ENCODE measurements around the gene KYAT1.

KYAT1 gene

DNA sequence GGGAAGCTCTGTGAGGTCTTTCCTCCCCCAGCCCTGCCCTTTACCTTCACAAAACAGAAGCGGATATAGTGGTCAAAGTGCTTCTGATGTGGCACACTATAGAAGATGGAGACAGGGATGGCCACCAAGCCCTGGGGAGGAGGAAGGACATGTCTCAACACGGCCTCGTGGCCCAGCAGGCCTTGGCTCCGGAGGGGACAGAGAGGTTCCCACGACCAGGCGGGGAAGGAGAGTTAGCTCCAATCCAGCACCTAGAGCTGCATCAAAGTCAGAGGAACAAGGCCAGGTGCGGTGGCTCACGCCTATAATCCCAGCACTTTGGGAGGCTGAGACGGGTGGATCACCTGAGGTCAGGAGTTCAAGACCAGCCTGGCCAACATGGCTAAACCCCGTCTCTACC lies 48.1 kb downstream of the KYAT1 start:
- H3K79me1 ChIP-seq (ENCODE audit: low read depth, low read length), result peaks cover 2% of the 10 kb centered on the region
- H3K9me3 ChIP-seq (replicated peaks in 1 of 2; ENCODE audit: control insufficient read depth in 2 of 2, insufficient read depth in 1 of 2, low read depth in 1 of 2, low read length in 2 of 2), result no peaks in the 10 kb centered on the region
- H3K27me3 ChIP-seq (ENCODE audit: control insufficient read depth in 3 of 3, insufficient read depth in 3 of 3, low read depth in 1 of 3, low read length in 3 of 3), result no peaks in the 10 kb centered on the region
- no peak for DNase-seq (ENCODE audit: low spot score)
- no peak overlapping the region for H3K27ac ChIP-seq (replicated peaks; ENCODE audit: low read length)
- no peak overlapping the region for H4K8ac ChIP-seq (ENCODE audit: low read depth, low read length)
- H3K4me1 ChIP-seq (ENCODE audit: control insufficient read depth in 2 of 2, insufficient read depth in 1 of 2, low read depth in 1 of 2, low read length in 2 of 2), result peaks cover 3 to 4% of the 10 kb centered on the region in 2 donors
- no peak overlapping the region for H3K4ac ChIP-seq (ENCODE audit: low read length)
- H4K91ac ChIP-seq (ENCODE audit: low read depth, low read length, poor library complexity), result no peak overlapping the region
- H2AFZ ChIP-seq (ENCODE audit: low read length), result no peak overlapping the region
- no peak overlapping the region for H2BK15ac ChIP-seq (ENCODE audit: low read length)
- H3K9ac ChIP-seq (ENCODE audit: low read depth, low read length, poor library complexity), result no peak overlapping the region
- H3K23ac ChIP-seq (ENCODE audit: low read depth, low read length, poor library complexity), result no peak overlapping the region
- WGBS, 2 donors (ENCODE audit: extremely low coverage in 2 of 2, insufficient read length in 2 of 2, insufficient replicate concordance in 1 of 2), result no CpG with 5 or more reads among the region's 10 CpGs
- H3K14ac ChIP-seq (ENCODE audit: low read length), result no peak overlapping the region
- peaks cover 13 to 35% of the 10 kb centered on the region in 2 donors for H3K36me3 ChIP-seq (replicated peaks in 1 of 2; ENCODE audit: control insufficient read depth in 2 of 2, insufficient read depth in 2 of 2, low read length in 2 of 2)
- H2BK5ac ChIP-seq (ENCODE audit: low read length), result no peak overlapping the region
- no peak overlapping the region for H2BK12ac ChIP-seq (ENCODE audit: low read length)
- peak overlapping the region in 1 of 2 donors; percentile 11 for H3K4me3 ChIP-seq (ENCODE audit: low read length in 2 of 2)
- H3K18ac ChIP-seq (ENCODE audit: low read length), result no peak overlapping the region
- H2BK120ac ChIP-seq (ENCODE audit: low read depth, low read length), result no peak overlapping the region
- no peak overlapping the region for H2AK5ac ChIP-seq (ENCODE audit: low read depth, low read length)
- no peak overlapping the region for H3K4me2 ChIP-seq (ENCODE audit: insufficient read depth, low read length, poor library complexity, severe bottlenecking)

DNA sequence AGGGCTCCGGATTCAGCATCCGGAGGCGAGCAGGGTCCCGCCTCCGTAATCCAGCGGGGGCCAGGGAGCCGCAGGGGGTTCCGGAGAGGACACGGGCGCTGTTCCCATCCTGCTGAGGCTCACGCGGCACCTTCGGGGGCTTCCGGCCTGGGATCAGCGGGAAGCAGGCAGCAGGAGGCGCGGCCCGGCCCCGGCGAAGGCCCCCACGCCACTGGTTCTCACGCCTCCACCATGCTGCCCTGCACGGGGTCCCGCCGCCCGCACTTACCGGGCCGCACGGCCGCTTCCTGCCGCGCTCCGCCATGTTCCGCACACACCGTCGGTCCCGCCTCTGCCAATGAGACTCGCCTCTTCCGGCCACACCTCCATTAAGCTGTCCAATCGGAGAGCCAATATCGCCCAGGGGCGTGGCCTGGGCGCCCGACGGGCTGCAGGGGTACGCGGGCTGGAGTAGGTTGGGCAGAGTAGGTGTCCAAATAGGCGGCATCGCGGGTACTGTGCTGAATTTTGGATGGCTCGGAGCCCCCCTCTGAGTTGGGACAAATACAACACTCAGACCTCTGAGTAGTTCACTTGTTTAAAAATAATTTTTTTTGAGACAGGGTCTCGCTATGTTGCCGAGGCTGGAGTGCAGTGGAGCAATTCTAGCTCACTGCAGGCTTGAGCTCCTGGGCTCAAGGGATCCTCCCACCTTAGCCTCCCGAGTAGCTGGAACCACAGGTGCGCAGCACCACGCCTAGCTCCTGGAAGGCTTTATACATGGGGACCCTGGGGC lies 52.1 kb downstream of the KYAT1 start, which contains the start of gene SPOUT1:
Gene SPOUT1 (minus strand): TSS at position 318 of the 775 bp plus-strand sequence. CDS start 14 bp downstream, at position 304.
- no CpG with 5 or more reads among the region's 56 CpGs for WGBS, 2 donors (ENCODE audit: extremely low coverage in 2 of 2, insufficient read length in 2 of 2, insufficient replicate concordance in 1 of 2)
- peaks cover 28 to 55% of the 10 kb centered on the region in 2 donors for H3K36me3 ChIP-seq (replicated peaks in 1 of 2; ENCODE audit: control insufficient read depth in 2 of 2, insufficient read depth in 2 of 2, low read length in 2 of 2)
- no peak within 1 kb of the TSS for H3K4ac ChIP-seq (ENCODE audit: low read length)
- H3K27me3 ChIP-seq (ENCODE audit: control insufficient read depth in 3 of 3, insufficient read depth in 3 of 3, low read depth in 1 of 3, low read length in 3 of 3), result no peaks in the 10 kb centered on the region
- no peak within 1 kb of the TSS for H4K8ac ChIP-seq (ENCODE audit: low read depth, low read length)
- no peak within 1 kb of the TSS for H2BK12ac ChIP-seq (ENCODE audit: low read length)
- no peak within 1 kb of the TSS for H4K91ac ChIP-seq (ENCODE audit: low read depth, low read length, poor library complexity)
- H2AK5ac ChIP-seq (ENCODE audit: low read depth, low read length), result peak within 1 kb of the TSS; percentile 21
- peak within 1 kb of the TSS; percentile 96 for H3K18ac ChIP-seq (ENCODE audit: low read length)
- no peak within 1 kb of the TSS for H2BK5ac ChIP-seq (ENCODE audit: low read length)
- peak within 1 kb of the TSS; percentile 99 for H3K23ac ChIP-seq (ENCODE audit: low read depth, low read length, poor library complexity)
- peak within 1 kb of the TSS; percentile 94 for H3K4me2 ChIP-seq (ENCODE audit: insufficient read depth, low read length, poor library complexity, severe bottlenecking)
- H2BK15ac ChIP-seq (ENCODE audit: low read length), result no peak within 1 kb of the TSS
- H3K9me3 ChIP-seq (replicated peaks in 1 of 2; ENCODE audit: control insufficient read depth in 2 of 2, insufficient read depth in 1 of 2, low read depth in 1 of 2, low read length in 2 of 2), result no peaks in the 10 kb centered on the region
- peak within 1 kb of the TSS; percentile 17 for H3K27ac ChIP-seq (replicated peaks; ENCODE audit: low read length)
- no peaks in the 10 kb centered on the region for H3K79me1 ChIP-seq (ENCODE audit: low read depth, low read length)
- peaks cover 5 to 6% of the 10 kb centered on the region in 2 donors for H3K4me1 ChIP-seq (ENCODE audit: control insufficient read depth in 2 of 2, insufficient read depth in 1 of 2, low read depth in 1 of 2, low read length in 2 of 2)
- H3K4me3 ChIP-seq (ENCODE audit: low read length in 2 of 2), result peak within 1 kb of the TSS; percentile 85 to 95
- DNase-seq (ENCODE audit: low spot score), result peak; percentile 90
- no peak within 1 kb of the TSS for H2BK120ac ChIP-seq (ENCODE audit: low read depth, low read length)
- H3K9ac ChIP-seq (ENCODE audit: low read depth, low read length, poor library complexity), result peak within 1 kb of the TSS; percentile 99
- H2AFZ ChIP-seq (ENCODE audit: low read length), result peak within 1 kb of the TSS; percentile 93
- no peak within 1 kb of the TSS for H3K14ac ChIP-seq (ENCODE audit: low read length)

DNA sequence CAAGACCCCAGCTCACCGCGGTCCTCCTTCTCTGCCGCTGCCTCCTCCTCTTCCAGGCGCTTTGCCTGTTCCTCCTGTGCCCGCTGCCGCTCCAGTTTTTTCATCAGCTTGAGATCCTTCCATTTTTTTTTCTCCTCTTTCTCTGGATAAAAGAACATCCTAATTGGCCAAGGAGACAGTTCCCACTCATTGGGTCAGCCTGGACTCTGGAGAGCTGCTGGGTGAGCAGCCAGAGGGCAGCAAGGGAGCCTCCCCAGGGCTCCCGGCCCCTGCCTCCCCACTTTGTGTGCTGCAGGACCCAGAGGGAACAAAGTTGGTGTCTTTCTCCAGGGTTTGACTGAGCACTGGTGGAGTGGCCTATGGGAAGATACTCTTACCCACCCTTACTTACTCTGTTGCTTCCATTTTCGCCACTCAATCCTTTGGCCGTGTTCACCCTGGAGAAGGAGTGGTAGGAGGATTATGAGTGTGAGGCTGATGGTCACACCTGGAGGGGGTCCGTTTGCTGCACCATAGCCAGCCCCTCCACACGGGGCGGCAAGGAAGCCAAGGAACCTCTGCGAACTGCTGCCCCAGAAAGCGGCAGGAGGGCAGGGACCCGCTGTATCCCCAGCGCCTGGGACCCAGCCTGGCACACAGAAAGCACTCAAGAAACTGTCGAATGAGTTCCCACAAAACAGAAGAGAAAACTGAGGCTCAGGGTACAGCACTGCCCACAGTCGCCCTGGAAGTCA lies 52.9 kb downstream of the KYAT1 start:
- peak overlapping the region; percentile 15 for H2AK5ac ChIP-seq (ENCODE audit: low read depth, low read length)
- peak overlapping the region; percentile 93 for H2AFZ ChIP-seq (ENCODE audit: low read length)
- H4K91ac ChIP-seq (ENCODE audit: low read depth, low read length, poor library complexity), result no peak overlapping the region
- no peak overlapping the region for H2BK12ac ChIP-seq (ENCODE audit: low read length)
- H2BK5ac ChIP-seq (ENCODE audit: low read length), result no peak overlapping the region
- peak overlapping the region; percentile 85 to 95 for H3K4me3 ChIP-seq (ENCODE audit: low read length in 2 of 2)
- H3K4me2 ChIP-seq (ENCODE audit: insufficient read depth, low read length, poor library complexity, severe bottlenecking), result peak overlapping the region; percentile 94
- no CpG with 5 or more reads among the region's 18 CpGs for WGBS, 2 donors (ENCODE audit: extremely low coverage in 2 of 2, insufficient read length in 2 of 2, insufficient replicate concordance in 1 of 2)
- H4K8ac ChIP-seq (ENCODE audit: low read depth, low read length), result no peak overlapping the region
- H3K18ac ChIP-seq (ENCODE audit: low read length), result peak overlapping the region; percentile 96
- peaks cover 35 to 63% of the 10 kb centered on the region in 2 donors for H3K36me3 ChIP-seq (replicated peaks in 1 of 2; ENCODE audit: control insufficient read depth in 2 of 2, insufficient read depth in 2 of 2, low read length in 2 of 2)
- H3K9me3 ChIP-seq (replicated peaks in 1 of 2; ENCODE audit: control insufficient read depth in 2 of 2, insufficient read depth in 1 of 2, low read depth in 1 of 2, low read length in 2 of 2), result no peaks in the 10 kb centered on the region
- peak overlapping the region; percentile 99 for H3K23ac ChIP-seq (ENCODE audit: low read depth, low read length, poor library complexity)
- H3K27ac ChIP-seq (replicated peaks; ENCODE audit: low read length), result no peak overlapping the region
- peak overlapping the region; percentile 99 for H3K9ac ChIP-seq (ENCODE audit: low read depth, low read length, poor library complexity)
- no peak overlapping the region for H2BK120ac ChIP-seq (ENCODE audit: low read depth, low read length)
- no peaks in the 10 kb centered on the region for H3K27me3 ChIP-seq (ENCODE audit: control insufficient read depth in 3 of 3, insufficient read depth in 3 of 3, low read depth in 1 of 3, low read length in 3 of 3)
- H3K14ac ChIP-seq (ENCODE audit: low read length), result no peak overlapping the region
- no peak overlapping the region for H2BK15ac ChIP-seq (ENCODE audit: low read length)
- H3K79me1 ChIP-seq (ENCODE audit: low read depth, low read length), result peaks cover 2% of the 10 kb centered on the region
- no peak for DNase-seq (ENCODE audit: low spot score)
- H3K4me1 ChIP-seq (ENCODE audit: control insufficient read depth in 2 of 2, insufficient read depth in 1 of 2, low read depth in 1 of 2, low read length in 2 of 2), result peaks cover 5 to 6% of the 10 kb centered on the region in 2 donors
- H3K4ac ChIP-seq (ENCODE audit: low read length), result no peak overlapping the region

DNA sequence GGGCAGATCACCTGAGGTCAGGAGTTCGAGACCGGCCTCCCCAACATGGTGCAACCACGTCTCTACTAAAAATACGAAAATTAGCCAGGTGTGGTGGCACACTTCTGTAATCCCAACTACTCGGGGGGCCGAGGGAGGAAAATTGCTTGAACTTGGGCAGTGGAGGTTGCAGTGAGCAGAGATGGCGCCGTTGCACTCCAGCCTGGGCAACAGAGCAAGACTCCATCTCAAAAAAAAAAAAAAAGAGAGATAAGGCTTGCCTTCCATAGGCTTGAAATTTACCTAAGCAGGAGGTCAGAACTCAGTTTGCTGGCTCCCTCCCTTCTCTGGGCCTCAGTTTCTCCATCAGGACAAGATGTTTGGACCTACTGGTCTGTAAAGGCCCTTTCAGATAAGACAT lies 53.5 kb downstream of the KYAT1 start:
- H3K9me3 ChIP-seq (replicated peaks in 1 of 2; ENCODE audit: control insufficient read depth in 2 of 2, insufficient read depth in 1 of 2, low read depth in 1 of 2, low read length in 2 of 2), result no peaks in the 10 kb centered on the region
- H3K18ac ChIP-seq (ENCODE audit: low read length), result no peak overlapping the region
- no peak overlapping the region for H2AFZ ChIP-seq (ENCODE audit: low read length)
- H3K79me1 ChIP-seq (ENCODE audit: low read depth, low read length), result peaks cover 2% of the 10 kb centered on the region
- no peak overlapping the region for H3K9ac ChIP-seq (ENCODE audit: low read depth, low read length, poor library complexity)
- H4K8ac ChIP-seq (ENCODE audit: low read depth, low read length), result no peak overlapping the region
- no peak overlapping the region for H2BK120ac ChIP-seq (ENCODE audit: low read depth, low read length)
- peak overlapping the region in 1 of 2 donors; percentile 85 for H3K4me3 ChIP-seq (ENCODE audit: low read length in 2 of 2)
- no peak for DNase-seq (ENCODE audit: low spot score)
- no peak overlapping the region for H3K4me2 ChIP-seq (ENCODE audit: insufficient read depth, low read length, poor library complexity, severe bottlenecking)
- no peak overlapping the region for H4K91ac ChIP-seq (ENCODE audit: low read depth, low read length, poor library complexity)
- H3K27me3 ChIP-seq (ENCODE audit: control insufficient read depth in 3 of 3, insufficient read depth in 3 of 3, low read depth in 1 of 3, low read length in 3 of 3), result no peaks in the 10 kb centered on the region
- H2AK5ac ChIP-seq (ENCODE audit: low read depth, low read length), result no peak overlapping the region
- no peak overlapping the region for H2BK12ac ChIP-seq (ENCODE audit: low read length)
- no CpG with 5 or more reads among the region's 8 CpGs for WGBS, 2 donors (ENCODE audit: extremely low coverage in 2 of 2, insufficient read length in 2 of 2, insufficient replicate concordance in 1 of 2)
- H2BK15ac ChIP-seq (ENCODE audit: low read length), result no peak overlapping the region
- H3K36me3 ChIP-seq (replicated peaks in 1 of 2; ENCODE audit: control insufficient read depth in 2 of 2, insufficient read depth in 2 of 2, low read length in 2 of 2), result peaks cover 36 to 64% of the 10 kb centered on the region in 2 donors
- no peak overlapping the region for H3K4ac ChIP-seq (ENCODE audit: low read length)
- no peak overlapping the region for H2BK5ac ChIP-seq (ENCODE audit: low read length)
- H3K4me1 ChIP-seq (ENCODE audit: control insufficient read depth in 2 of 2, insufficient read depth in 1 of 2, low read depth in 1 of 2, low read length in 2 of 2), result peaks cover 5 to 6% of the 10 kb centered on the region in 2 donors
- no peak overlapping the region for H3K14ac ChIP-seq (ENCODE audit: low read length)
- H3K27ac ChIP-seq (replicated peaks; ENCODE audit: low read length), result no peak overlapping the region
- no peak overlapping the region for H3K23ac ChIP-seq (ENCODE audit: low read depth, low read length, poor library complexity)
